Measurements from ENCODE around the gene RPL13.

The RPL13 gene

DNA sequence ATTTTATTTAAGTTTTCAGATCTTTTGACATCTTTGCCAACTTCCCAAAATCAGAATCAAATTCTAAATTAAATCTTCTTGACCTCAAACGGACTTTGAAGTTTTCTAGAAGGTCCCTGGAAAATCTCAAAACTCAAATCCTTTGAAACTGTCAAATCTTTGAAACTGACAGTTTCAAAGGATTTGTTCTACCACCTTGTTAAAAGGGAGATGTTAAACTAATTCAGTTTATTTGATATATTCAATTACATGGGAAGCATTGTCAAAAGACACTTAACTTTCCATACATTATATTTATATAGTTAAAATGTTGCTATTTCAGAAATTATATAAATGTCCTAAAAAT is 49.6 kb downstream of the RPL13 start:
- FAIRE-seq (no peak), DNase-seq (ENCODE audit: extremely low spot score, insufficient read length, low read depth) (no peak)

DNA sequence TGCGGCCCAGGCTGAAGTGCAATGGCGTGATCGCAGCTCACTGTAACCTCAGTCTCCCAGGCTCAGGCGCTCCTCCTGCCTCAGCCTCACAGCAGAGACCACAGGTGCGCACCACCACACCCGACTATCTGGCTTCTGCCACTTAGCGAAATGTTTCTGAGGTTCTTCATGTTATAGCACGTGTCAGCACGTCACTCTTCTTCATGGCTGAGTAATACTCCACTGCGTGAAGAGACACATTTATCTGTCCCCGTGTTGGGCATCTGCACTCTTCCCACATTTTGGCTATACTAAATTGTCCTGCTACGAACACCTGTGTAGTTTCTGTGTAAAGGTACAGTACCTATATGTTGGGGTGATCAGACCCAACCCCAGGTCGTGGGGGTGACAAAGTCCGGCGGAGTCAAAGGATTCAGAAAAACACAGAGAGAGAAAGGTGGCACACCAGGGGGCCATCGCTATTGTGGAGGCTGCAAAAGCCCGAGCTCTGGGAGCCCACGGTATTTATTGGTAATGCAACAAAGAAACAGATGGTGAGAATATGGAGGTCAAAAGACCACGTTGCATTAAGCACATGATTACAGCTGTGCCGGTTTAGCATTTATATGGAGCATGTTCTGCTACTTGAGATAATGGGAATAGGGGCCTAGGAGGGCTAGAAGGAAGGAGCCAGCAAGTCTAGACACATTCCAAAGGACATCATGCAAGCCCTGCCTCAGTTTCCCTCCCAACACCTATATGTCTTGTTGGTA is 52.1 kb downstream of the RPL13 start:
- FAIRE-seq (no peak), DNase-seq (ENCODE audit: extremely low spot score, insufficient read length, low read depth) (no peak)

DNA sequence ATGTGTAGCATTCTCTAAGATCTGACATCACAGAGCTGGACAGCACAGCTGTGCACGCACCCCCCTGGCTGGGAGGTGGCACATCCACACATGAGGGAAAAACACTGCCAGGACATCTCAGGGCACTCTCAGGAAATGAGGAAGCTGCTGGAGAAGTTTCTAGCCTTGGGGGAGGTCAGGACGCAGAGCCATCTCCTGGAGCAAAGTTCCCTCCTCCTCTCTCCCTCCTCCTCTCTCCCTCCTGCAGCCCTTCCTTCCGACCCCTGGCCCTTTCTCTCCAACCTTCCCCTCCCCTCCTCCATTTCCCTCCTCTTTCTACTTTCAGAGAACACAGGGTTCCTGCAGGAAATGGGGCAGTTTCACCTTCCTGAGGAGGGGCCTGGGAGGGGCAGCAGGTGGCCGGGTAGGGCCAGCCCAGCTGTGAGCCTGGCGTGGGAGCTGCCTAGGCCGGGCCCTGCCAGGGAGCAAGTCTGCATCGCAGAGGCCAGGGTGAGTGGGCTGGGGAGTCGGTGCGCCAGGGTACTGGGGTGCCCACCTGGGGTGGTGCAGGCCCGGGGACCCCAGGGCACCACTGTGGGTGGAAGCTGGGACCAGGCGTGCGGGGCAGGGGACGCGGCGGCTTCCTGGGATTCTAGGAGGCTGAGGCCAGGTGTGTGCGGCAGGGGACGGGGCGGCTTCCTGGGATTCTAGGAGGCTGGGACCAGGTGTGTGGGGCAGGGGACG is 52.9 kb downstream of the RPL13 start, which contains the start of gene DPEP1:
Gene DPEP1, plus strand, starts transcription at position 412 of the 723 bp plus-strand sequence. CDS start 16,769 bp downstream, outside the sequence.
- DNase-seq (ENCODE audit: extremely low spot score, insufficient read length, low read depth) (no peak), FAIRE-seq (no peak)

DNA sequence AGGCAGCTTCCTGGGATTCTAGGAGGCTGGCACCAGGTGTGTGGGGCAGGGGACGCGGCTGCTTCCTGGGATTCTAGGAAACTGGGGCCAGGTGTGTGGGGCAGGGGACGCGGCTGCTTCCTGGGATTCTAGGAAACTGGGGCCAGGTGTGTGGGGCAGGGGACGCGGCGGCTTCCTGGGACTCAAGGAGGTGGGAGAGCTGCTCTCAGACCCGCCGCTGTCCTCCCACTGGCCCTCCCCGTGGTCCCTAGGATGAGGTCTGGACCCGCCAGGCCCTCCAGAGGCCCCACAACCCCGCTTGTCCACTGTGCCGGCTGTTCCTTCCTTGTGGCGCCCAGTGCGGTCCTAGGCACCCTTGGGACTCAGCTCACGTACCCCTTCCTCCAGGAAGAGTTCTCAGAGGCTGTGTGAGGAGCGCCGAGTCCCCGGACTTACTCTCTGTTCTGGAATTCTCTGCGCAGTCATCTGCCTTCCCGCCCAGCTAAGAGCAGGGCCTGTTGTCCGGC is 53.5 kb downstream of the RPL13 start:
- FAIRE-seq (no peak), DNase-seq (ENCODE audit: extremely low spot score, insufficient read length, low read depth) (no peak)
